ENCODE data around the gene CARNS1. TPM values are rescaled to one million over a fixed set of nuclear protein-coding genes. Genes with fewer than 3 reads are reported as not detected.
"Not testable (repeated sequence)": the region's sequence is repeated elsewhere in the genome, so short reads cannot be mapped to it uniquely, and the experiment has no call there.

The CARNS1 gene
- polyA plus RNA-seq, 1 experiment: 0.12 TPM

GRCh38 chr11:67463186-67463585, 47.7 kb downstream of the CARNS1 start:
- Histone ChIP-seq H3K27me3 (ENCODE audit: control insufficient read depth, insufficient read depth, low read length) (0 out of 2 replicates have a peak, but pooled peaks cover 3% of the 10 kb centered on the region), H3K4me3 (ENCODE audit: low read depth, low read length) (no peak overlapping the region), H3K36me3 (ENCODE audit: control insufficient read depth, insufficient read depth, low read length) (no peaks in the 10 kb centered on the region; the same call in 1 of the 2 replicates)
- CTCF ChIA-PET: no interaction called here
- TF ChIP-seq CTCF (IDR thresholded peaks at IDR 0.05; ENCODE audit: insufficient read depth, low read depth, low read length): no peak
- POLR2A ChIA-PET: no interaction called here
- no peak for DNase-seq (ENCODE audit: low read depth)

- H3K36me3 ChIP-seq (ENCODE audit: control insufficient read depth, insufficient read depth, low read length): no peaks in the 10 kb centered on the region; the same call in 1 of the 2 replicates
- no peak for DNase-seq (ENCODE audit: low read depth)
- H3K4me3 ChIP-seq (ENCODE audit: low read depth, low read length): peak overlapping the region; percentile 71
- CTCF ChIA-PET: no interaction called here
- POLR2A ChIA-PET: no interaction called here
- no peaks in the 10 kb centered on the region for H3K27me3 ChIP-seq (ENCODE audit: control insufficient read depth, insufficient read depth, low read length)
- TF ChIP-seq CTCF (IDR thresholded peaks at IDR 0.05; ENCODE audit: insufficient read depth, low read depth, low read length): no peak
These were observed 48.4 kb downstream of the CARNS1 start for GRCh38 chr11:67463680-67464410.

- Histone ChIP-seq H3K36me3 (ENCODE audit: control insufficient read depth, insufficient read depth, low read length) (no peaks in the 10 kb centered on the region; the same call in 1 of the 2 replicates), H3K4me3 (ENCODE audit: low read depth, low read length) (peak overlapping the region; percentile 71), H3K27me3 (ENCODE audit: control insufficient read depth, insufficient read depth, low read length) (no peaks in the 10 kb centered on the region)
- ChIA-PET CTCF (no interaction called here), POLR2A (no interaction called here)
- no peak for DNase-seq (ENCODE audit: low read depth)
- no peak for TF ChIP-seq CTCF (IDR thresholded peaks at IDR 0.05; ENCODE audit: insufficient read depth, low read depth, low read length)
These were observed 49.1 kb downstream of the CARNS1 start for GRCh38 chr11:67464411-67465188.

- no peak for DNase-seq (ENCODE audit: low read depth)
- H3K27me3 ChIP-seq (ENCODE audit: control insufficient read depth, insufficient read depth, low read length): no peaks in the 10 kb centered on the region
- ChIA-PET CTCF (no interaction called here), POLR2A (no interaction called here)
- no peak for TF ChIP-seq CTCF (IDR thresholded peaks at IDR 0.05; ENCODE audit: insufficient read depth, low read depth, low read length)
- H3K36me3 ChIP-seq (ENCODE audit: control insufficient read depth, insufficient read depth, low read length): no peaks in the 10 kb centered on the region; the same call in 1 of the 2 replicates
- H3K4me3 ChIP-seq (ENCODE audit: low read depth, low read length): peak overlapping the region; percentile 71
These were observed 49.7 kb downstream of the CARNS1 start for GRCh38 chr11:67465189-67465510.

GRCh38 chr11:67465530-67465929, 50.1 kb downstream of the CARNS1 start:
- H3K36me3 ChIP-seq (ENCODE audit: control insufficient read depth, insufficient read depth, low read length); DNase-seq (ENCODE audit: low read depth); POLR2A ChIA-PET; H3K4me3 ChIP-seq (ENCODE audit: low read depth, low read length); H3K27me3 ChIP-seq (ENCODE audit: control insufficient read depth, insufficient read depth, low read length): not testable (repeated sequence)
- CTCF ChIA-PET: interaction anchor here (0.6 to 0.7 kb wide), 2 partner anchors 82 to 114 kb away, joined by 3 to 4 read pairs; no protein-coding TSS in a partner anchor
